Neuron (in vitro differentiated cells): ENCODE data around the gene CEP131.

Source experiments
- H2AFZ ChIP-seq: one replicate; pipeline ENCODE4 v1.6.1; 2013; ENCODE audit warnings: low read depth, mild to moderate bottlenecking, inconsistent platforms, low read length, moderate library complexity
- H3K27me3 ChIP-seq: one replicate; pipeline ENCODE4 v1.6.1; 2013; ENCODE audit warnings: low read length; ENCODE audit not compliant: insufficient read depth
- H3K36me3 ChIP-seq: one replicate; pipeline ENCODE4 v1.6.1; 2013; ENCODE audit warnings: low read length; ENCODE audit not compliant: insufficient read depth
- H3K4me1 ChIP-seq: one replicate; pipeline ENCODE4 v1.6.1; 2013; ENCODE audit warnings: low read length; ENCODE audit not compliant: insufficient read depth
- H3K4me3 ChIP-seq: 2 replicates; pipeline ENCODE4 v1.5.1; 2013; ENCODE audit warnings: mild to moderate bottlenecking, low read length, moderate library complexity
- H3K9me3 ChIP-seq: one replicate; pipeline ENCODE4 v1.6.1; 2013; ENCODE audit warnings: low read length

CEP131 gene

GRCh38 chr17:81140695-81141094, 82.1 kb downstream of the CEP131 start:
- no peak overlapping the region for H2AFZ ChIP-seq
- no peaks in the 10 kb centered on the region for H3K27me3 ChIP-seq
- no peaks in the 10 kb centered on the region for H3K9me3 ChIP-seq
- H3K4me3 ChIP-seq: no peak overlapping the region
- peaks cover 12% of the 10 kb centered on the region for H3K4me1 ChIP-seq
- no peaks in the 10 kb centered on the region for H3K36me3 ChIP-seq

- Histone ChIP-seq H2AFZ (no peak overlapping the region), H3K4me3 (no peak overlapping the region), H3K9me3 (no peaks in the 10 kb centered on the region), H3K27me3 (no peaks in the 10 kb centered on the region), H3K4me1 (peaks cover 12% of the 10 kb centered on the region), H3K36me3 (no peaks in the 10 kb centered on the region)
Observed at GRCh38 chr17:81140018-81140417, 82.7 kb downstream of the CEP131 start.
